DOHH2 (cell line): Measurements from ENCODE around the gene LPCAT2.

Experiments
- H3F3A ChIP-seq: fragments of 200-600 bp; sonication (generic), shearing (Covaris generic); 2 replicates; pipeline ENCODE4 v1.6.0; 2016; ENCODE audit warnings: antibody characterized with exemption, mild to moderate bottlenecking; ENCODE audit not compliant: control insufficient read depth, insufficient read depth
- H3K27ac ChIP-seq: fragments of 200-600 bp; sonication (generic); 2 replicates; pipeline ENCODE4 v1.5.1; 2014; ENCODE audit warnings: low read depth, mild to moderate bottlenecking, low read length, moderate library complexity
- H3K27me3 ChIP-seq: fragments of 200-600 bp; sonication (generic); 2 replicates; pipeline ENCODE4 v1.6.1; 2014; ENCODE audit warnings: mild to moderate bottlenecking, low read length, mixed read lengths; ENCODE audit not compliant: control insufficient read depth
- H3K36me3 ChIP-seq: fragments of 200-600 bp; sonication (generic); 2 replicates; pipeline ENCODE4 v1.6.1; 2014; ENCODE audit warnings: mild to moderate bottlenecking, low read length, moderate library complexity, mixed read lengths; ENCODE audit not compliant: control insufficient read depth
- H3K4me1 ChIP-seq: fragments of 200-600 bp; sonication (generic); 2 replicates; pipeline ENCODE4 v1.6.1; 2014; ENCODE audit warnings: mild to moderate bottlenecking, low read length, mixed read lengths; ENCODE audit not compliant: control insufficient read depth
- H3K4me2 ChIP-seq: fragments of 200-600 bp; sonication (generic); 2 replicates; pipeline ENCODE4 v1.6.0; 2014; ENCODE audit warnings: mild to moderate bottlenecking, low read length, moderate library complexity
- H3K4me3 ChIP-seq: fragments of 200-600 bp; sonication (generic); 2 replicates; pipeline ENCODE4 v1.5.1; 2014; ENCODE audit warnings: mild to moderate bottlenecking, low read length, mixed read lengths
- H3K79me2 ChIP-seq: fragments of 200-600 bp; sonication (generic); 2 replicates; pipeline ENCODE4 v1.6.1; 2014; ENCODE audit warnings: mild to moderate bottlenecking, low read length, mixed read lengths; ENCODE audit not compliant: control insufficient read depth
- H3K9me2 ChIP-seq: fragments of 200-600 bp; sonication (generic); replicated peaks from 2 replicates; pipeline ENCODE4 v1.6.1; 2014; ENCODE audit warnings: mild to moderate bottlenecking, low read length, mixed read lengths; ENCODE audit not compliant: control insufficient read depth
- H3K9me3 ChIP-seq: fragments of 200-600 bp; sonication (generic); 2 replicates; pipeline ENCODE4 v1.6.1; 2014; ENCODE audit warnings: antibody characterized with exemption, low read length, mixed read lengths; ENCODE audit not compliant: control insufficient read depth, insufficient read depth
- H4K20me1 ChIP-seq: fragments of 200-600 bp; sonication (generic); 2 replicates; pipeline ENCODE4 v1.6.0; 2014; ENCODE audit warnings: low read depth, mild to moderate bottlenecking, antibody characterized with exemption, low read length, moderate library complexity; ENCODE audit not compliant: control insufficient read depth, insufficient read depth
- EZH2phosphoT487 ChIP-seq: fragments of 200-600 bp; sonication (generic); IDR thresholded peaks from 2 replicates; pipeline ENCODE4 v1.6.1; 2017; ENCODE audit warnings: borderline replicate concordance, mild to moderate bottlenecking, antibody characterized with exemption, low read length, moderate library complexity, mixed read lengths
- TF ChIP-seq, protein P1 (sequence below): fragments of 200-600 bp; sonication (generic); IDR thresholded peaks from one replicate; pipeline ENCODE4 v1.5.1; 2014; ENCODE audit warnings: antibody characterized with exemption, mild to moderate bottlenecking, low read depth, low read length; ENCODE audit not compliant: poor library complexity, severe bottlenecking

The LPCAT2 gene

DNA sequence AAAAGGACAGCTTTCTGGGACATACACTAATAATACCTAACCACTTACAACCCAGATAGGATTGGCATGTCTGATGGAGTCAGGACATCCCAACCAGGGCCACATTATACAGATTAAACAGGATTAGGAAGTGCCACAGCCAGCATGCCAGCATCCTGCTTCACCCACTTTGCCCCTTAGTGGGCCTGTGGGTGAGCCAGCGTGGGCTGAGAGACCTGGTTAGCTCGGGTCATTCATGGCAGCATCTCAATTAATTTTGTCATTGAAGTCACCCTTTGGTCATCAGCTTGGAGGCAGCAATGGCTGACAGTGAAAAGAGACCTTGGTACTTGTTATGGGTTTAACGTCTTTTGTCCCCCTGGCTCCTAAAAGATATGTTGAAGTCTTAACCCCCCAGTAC is 117.0 kb downstream of the LPCAT2 start:
- Histone ChIP-seq H3K9me3 (no peaks in the 10 kb centered on the region), H3K4me2 (no peak overlapping the region), H3F3A (no peaks in the 10 kb centered on the region), H3K9me2 (no peaks in the 10 kb centered on the region), H4K20me1 (no peaks in the 10 kb centered on the region), H3K4me3 (no peak overlapping the region), H3K4me1 (no peaks in the 10 kb centered on the region), H3K27me3 (no peaks in the 10 kb centered on the region), H3K79me2 (no peaks in the 10 kb centered on the region), H3K27ac (no peak overlapping the region), H3K36me3 (no peaks in the 10 kb centered on the region)
- TF ChIP-seq EZH2phosphoT487, result no peak
- TF ChIP-seq, protein P1, sequence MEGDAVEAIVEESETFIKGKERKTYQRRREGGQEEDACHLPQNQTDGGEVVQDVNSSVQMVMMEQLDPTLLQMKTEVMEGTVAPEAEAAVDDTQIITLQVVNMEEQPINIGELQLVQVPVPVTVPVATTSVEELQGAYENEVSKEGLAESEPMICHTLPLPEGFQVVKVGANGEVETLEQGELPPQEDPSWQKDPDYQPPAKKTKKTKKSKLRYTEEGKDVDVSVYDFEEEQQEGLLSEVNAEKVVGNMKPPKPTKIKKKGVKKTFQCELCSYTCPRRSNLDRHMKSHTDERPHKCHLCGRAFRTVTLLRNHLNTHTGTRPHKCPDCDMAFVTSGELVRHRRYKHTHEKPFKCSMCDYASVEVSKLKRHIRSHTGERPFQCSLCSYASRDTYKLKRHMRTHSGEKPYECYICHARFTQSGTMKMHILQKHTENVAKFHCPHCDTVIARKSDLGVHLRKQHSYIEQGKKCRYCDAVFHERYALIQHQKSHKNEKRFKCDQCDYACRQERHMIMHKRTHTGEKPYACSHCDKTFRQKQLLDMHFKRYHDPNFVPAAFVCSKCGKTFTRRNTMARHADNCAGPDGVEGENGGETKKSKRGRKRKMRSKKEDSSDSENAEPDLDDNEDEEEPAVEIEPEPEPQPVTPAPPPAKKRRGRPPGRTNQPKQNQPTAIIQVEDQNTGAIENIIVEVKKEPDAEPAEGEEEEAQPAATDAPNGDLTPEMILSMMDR, result no peak

DNA sequence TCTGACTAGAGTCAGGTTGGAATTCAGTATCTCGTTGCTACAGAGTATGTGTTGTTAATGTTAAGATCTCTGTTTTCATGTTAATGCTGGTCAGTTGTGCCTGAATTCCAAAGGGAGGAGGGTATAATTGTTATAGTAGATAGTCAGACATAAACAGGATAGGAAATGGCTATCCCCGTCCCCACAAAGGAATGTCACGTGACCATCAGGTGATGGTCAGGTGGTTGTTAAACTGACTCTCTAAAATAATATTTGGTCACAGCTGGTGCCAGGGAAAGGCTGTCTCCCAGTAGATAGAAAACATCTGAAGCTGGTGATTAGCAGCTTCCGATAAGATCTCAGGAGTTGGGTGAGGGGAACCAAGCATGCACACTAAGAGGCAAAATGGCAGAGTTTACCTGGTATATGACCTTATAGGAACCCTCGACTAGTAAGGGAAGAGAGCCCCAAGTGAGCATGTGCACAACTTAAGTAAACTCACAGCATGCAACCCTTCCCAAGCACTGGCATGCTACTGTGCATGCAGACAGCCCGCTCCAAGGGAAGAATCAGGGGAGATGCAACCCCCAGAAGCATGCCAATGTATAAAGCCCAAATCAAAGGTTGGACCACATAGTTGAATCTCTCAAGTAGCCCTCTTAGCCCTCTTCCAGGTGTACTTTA is 119.6 kb downstream of the LPCAT2 start:
- Histone ChIP-seq H3K27ac (no peak overlapping the region), H3K4me1 (no peaks in the 10 kb centered on the region), H3K9me3 (no peaks in the 10 kb centered on the region), H3K4me2 (no peak overlapping the region), H3K27me3 (no peaks in the 10 kb centered on the region), H3K79me2 (no peaks in the 10 kb centered on the region), H3K4me3 (no peak overlapping the region), H3F3A (no peaks in the 10 kb centered on the region), H3K9me2 (no peaks in the 10 kb centered on the region), H3K36me3 (no peaks in the 10 kb centered on the region), H4K20me1 (no peaks in the 10 kb centered on the region)
- no peak for TF ChIP-seq EZH2phosphoT487
- TF ChIP-seq, protein P1, result no peak

DNA sequence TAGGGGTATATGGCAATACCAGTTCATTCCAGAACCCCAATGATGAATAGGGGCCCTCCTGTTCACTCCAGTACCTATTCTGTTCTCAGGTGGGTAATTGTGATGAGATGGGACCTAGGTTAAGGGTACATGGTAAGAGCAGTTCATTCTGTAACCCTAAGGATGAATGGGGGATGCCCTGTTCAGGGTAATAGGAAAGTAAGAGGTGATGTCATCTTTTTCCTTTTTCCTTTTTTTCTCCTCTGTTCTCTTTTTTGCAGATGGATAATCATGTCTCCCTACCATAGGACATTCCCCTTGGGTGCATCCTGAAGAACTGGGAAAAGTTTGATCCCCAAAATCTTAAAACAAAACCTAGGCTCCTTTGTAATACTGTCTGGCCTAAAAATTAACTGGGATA is 121.9 kb downstream of the LPCAT2 start:
- Histone ChIP-seq H3K27me3 (no peaks in the 10 kb centered on the region), H3K36me3 (no peaks in the 10 kb centered on the region), H3K9me3 (no peaks in the 10 kb centered on the region), H3K4me2 (no peak overlapping the region), H3K27ac (no peak overlapping the region), H3F3A (no peaks in the 10 kb centered on the region), H3K79me2 (no peaks in the 10 kb centered on the region), H3K4me3 (no peak overlapping the region), H3K4me1 (no peaks in the 10 kb centered on the region), H4K20me1 (no peaks in the 10 kb centered on the region), H3K9me2 (no peaks in the 10 kb centered on the region)
- TF ChIP-seq, protein P1, result no peak
- TF ChIP-seq EZH2phosphoT487, result no peak
